ENCODE data around the gene URAD. TPM values are rescaled to one million over a fixed set of nuclear protein-coding genes. Genes with fewer than 3 reads are reported as not detected.
A peak's percentile ranks its signal among the peaks of the same experiment; 100 is the strongest.
"Not testable (repeated sequence)": the region's sequence is repeated elsewhere in the genome, so short reads cannot be mapped to it uniquely, and the experiment has no call there.

URAD gene
- total RNA-seq (2014; rRNA removed; shearing (Covaris generic)), result not detected in 2 replicates

GRCh38 chr13:27988520-27988919, at the start of gene URAD:
URAD (minus strand) TSS chr13:27988693; CDS start chr13:27988637, 56 bp downstream.
- Histone ChIP-seq H3K36me3 (no peaks in the 10 kb centered on the region), H3K27ac (no peak within 1 kb of the TSS), H3K27me3 (no peaks in the 10 kb centered on the region; the same call in 1 of the 2 replicates), H3K9me3 (replicated peaks) (no peaks in the 10 kb centered on the region), H3K4me3 (no peak within 1 kb of the TSS), H3K4me1 (no peaks in the 10 kb centered on the region)
- DNase-seq, result no peak

- DNase-seq, result peak in 1 of 2 experiments; percentile 23
- H3K4me3 ChIP-seq, result no peak overlapping the region
- no peaks in the 10 kb centered on the region for H3K36me3 ChIP-seq
- no peak overlapping the region for H3K27ac ChIP-seq
- H3K27me3 ChIP-seq, result no peaks in the 10 kb centered on the region
- no peaks in the 10 kb centered on the region for H3K9me3 ChIP-seq (replicated peaks)
- H3K4me1 ChIP-seq, result no peaks in the 10 kb centered on the region
These were observed 48.9 kb upstream of the URAD start for GRCh38 chr13:28037399-28037798.

GRCh38 chr13:28035146-28035782, 46.8 kb upstream of the URAD start:
- no peak overlapping the region for H3K27ac ChIP-seq
- H3K9me3 ChIP-seq (replicated peaks), result no peaks in the 10 kb centered on the region
- no peak for DNase-seq
- H3K27me3 ChIP-seq, result no peaks in the 10 kb centered on the region
- no peaks in the 10 kb centered on the region for H3K36me3 ChIP-seq
- H3K4me1 ChIP-seq, result no peaks in the 10 kb centered on the region
- no peak overlapping the region for H3K4me3 ChIP-seq

GRCh38 chr13:28033894-28034655, 45.6 kb upstream of the URAD start:
- Histone ChIP-seq H3K27me3 (peaks cover 9% of the 10 kb centered on the region; the same call in 1 of the 2 replicates), H3K9me3 (replicated peaks) (no peaks in the 10 kb centered on the region), H3K4me1 (no peaks in the 10 kb centered on the region), H3K27ac (no peak overlapping the region), H3K36me3 (no peaks in the 10 kb centered on the region), H3K4me3 (no peak overlapping the region)
- DNase-seq, result no peak

GRCh38 chr13:28032438-28032837, 43.9 kb upstream of the URAD start:
- not testable (repeated sequence) for DNase-seq; H3K4me1 ChIP-seq; H3K27me3 ChIP-seq; H3K36me3 ChIP-seq; H3K9me3 ChIP-seq (replicated peaks); H3K4me3 ChIP-seq; H3K27ac ChIP-seq

- no peak for DNase-seq
- peaks cover 9% of the 10 kb centered on the region; the same call in 1 of the 2 replicates for H3K27me3 ChIP-seq
- H3K36me3 ChIP-seq, result no peaks in the 10 kb centered on the region
- no peak overlapping the region for H3K4me3 ChIP-seq
- H3K27ac ChIP-seq, result no peak overlapping the region
- H3K9me3 ChIP-seq (replicated peaks), result no peaks in the 10 kb centered on the region
- H3K4me1 ChIP-seq, result no peaks in the 10 kb centered on the region
These were observed 43.4 kb upstream of the URAD start for GRCh38 chr13:28031896-28032288.

- no peak for DNase-seq
- H3K36me3 ChIP-seq, result no peaks in the 10 kb centered on the region
- H3K27ac ChIP-seq, result no peak overlapping the region
- H3K4me1 ChIP-seq, result no peaks in the 10 kb centered on the region
- peaks cover 9% of the 10 kb centered on the region; the same call in 1 of the 2 replicates for H3K27me3 ChIP-seq
- H3K4me3 ChIP-seq, result no peak overlapping the region
- H3K9me3 ChIP-seq (replicated peaks), result no peaks in the 10 kb centered on the region
These were observed 42.9 kb upstream of the URAD start for GRCh38 chr13:28031220-28031895.

- no peaks in the 10 kb centered on the region for H3K9me3 ChIP-seq (replicated peaks)
- no peak for DNase-seq
These were observed 39.3 kb upstream of the URAD start for GRCh38 chr13:28027607-28028364.

GRCh38 chr13:28027071-28027470, 38.6 kb upstream of the URAD start:
- H3K27ac ChIP-seq, result no peak overlapping the region
- DNase-seq, result no peak
- H3K9me3 ChIP-seq (replicated peaks), result no peaks in the 10 kb centered on the region
- no peaks in the 10 kb centered on the region for H3K36me3 ChIP-seq
- H3K4me3 ChIP-seq, result no peak overlapping the region
- H3K27me3 ChIP-seq, result peaks cover 9% of the 10 kb centered on the region
- peaks cover 11% of the 10 kb centered on the region for H3K4me1 ChIP-seq

More at GRCh38 chr13:28027607-28028364, 39.3 kb upstream of the URAD start:
- Histone ChIP-seq H3K27me3 (peaks cover 9% of the 10 kb centered on the region), H3K4me1 (peaks cover 7% of the 10 kb centered on the region), H3K36me3 (no peaks in the 10 kb centered on the region), H3K4me3 (no peak overlapping the region), H3K27ac (no peak overlapping the region)

- H3K9me3 ChIP-seq (replicated peaks), result no peaks in the 10 kb centered on the region
- no peak overlapping the region for H3K4me3 ChIP-seq
- no peaks in the 10 kb centered on the region for H3K36me3 ChIP-seq
- DNase-seq, result no peak
- peaks cover 11% of the 10 kb centered on the region for H3K4me1 ChIP-seq
- H3K27me3 ChIP-seq, result peaks cover 9% of the 10 kb centered on the region
- no peak overlapping the region for H3K27ac ChIP-seq
These were observed 38.0 kb upstream of the URAD start for GRCh38 chr13:28026508-28026907.

GRCh38 chr13:28022848-28023518, 34.5 kb upstream of the URAD start:
- peaks cover 1% of the 10 kb centered on the region for H3K27me3 ChIP-seq
- H3K27ac ChIP-seq, result peak overlapping the region; percentile 27; the same call in 1 of the 2 replicates
- no peaks in the 10 kb centered on the region for H3K36me3 ChIP-seq
- H3K4me1 ChIP-seq, result peaks cover 11% of the 10 kb centered on the region
- H3K9me3 ChIP-seq (replicated peaks), result no peaks in the 10 kb centered on the region
- H3K4me3 ChIP-seq, result peak overlapping the region; percentile 6; the same call in 1 of the 2 replicates
- DNase-seq, result peak; percentile 32 to 50

- Histone ChIP-seq H3K27me3 (peaks cover 8% of the 10 kb centered on the region; the same call in 1 of the 2 replicates), H3K9me3 (replicated peaks) (no peaks in the 10 kb centered on the region), H3K27ac (no peak overlapping the region), H3K4me1 (no peaks in the 10 kb centered on the region), H3K4me3 (no peak overlapping the region), H3K36me3 (no peaks in the 10 kb centered on the region)
- no peak for DNase-seq
These were observed 25.8 kb upstream of the URAD start for GRCh38 chr13:28014301-28014700.

GRCh38 chr13:28013482-28013881, 25.0 kb upstream of the URAD start:
- H3K9me3 ChIP-seq (replicated peaks), result no peaks in the 10 kb centered on the region
- DNase-seq, result no peak
- H3K27me3 ChIP-seq, result peaks cover 8% of the 10 kb centered on the region; the same call in 1 of the 2 replicates
- no peak overlapping the region for H3K4me3 ChIP-seq
- no peaks in the 10 kb centered on the region for H3K4me1 ChIP-seq
- H3K36me3 ChIP-seq, result no peaks in the 10 kb centered on the region
- H3K27ac ChIP-seq, result no peak overlapping the region

GRCh38 chr13:28012896-28013295, 24.4 kb upstream of the URAD start:
- Histone ChIP-seq H3K27ac (no peak overlapping the region), H3K27me3 (peaks cover 6% of the 10 kb centered on the region; the same call in 1 of the 2 replicates), H3K4me1 (no peaks in the 10 kb centered on the region), H3K36me3 (no peaks in the 10 kb centered on the region), H3K9me3 (replicated peaks) (no peaks in the 10 kb centered on the region), H3K4me3 (no peak overlapping the region)
- no peak for DNase-seq
